NCI-H1417 treated with DMSO at 0.1 percent for 48 hours (cell line): ENCODE measurements around the gene SETDB1.

ENCODE experiments used
- DNase-seq: peaks from one replicate; lab custom pipeline; 2025; lab: John Stamatoyannopoulos, UW

SETDB1 gene

GRCh38 chr1:150931773-150932172, 5.6 kb downstream of the SETDB1 start:
- DNase-seq, result no peak

GRCh38 chr1:150944856-150945255, 18.7 kb downstream of the SETDB1 start:
- no peak for DNase-seq

DNA sequence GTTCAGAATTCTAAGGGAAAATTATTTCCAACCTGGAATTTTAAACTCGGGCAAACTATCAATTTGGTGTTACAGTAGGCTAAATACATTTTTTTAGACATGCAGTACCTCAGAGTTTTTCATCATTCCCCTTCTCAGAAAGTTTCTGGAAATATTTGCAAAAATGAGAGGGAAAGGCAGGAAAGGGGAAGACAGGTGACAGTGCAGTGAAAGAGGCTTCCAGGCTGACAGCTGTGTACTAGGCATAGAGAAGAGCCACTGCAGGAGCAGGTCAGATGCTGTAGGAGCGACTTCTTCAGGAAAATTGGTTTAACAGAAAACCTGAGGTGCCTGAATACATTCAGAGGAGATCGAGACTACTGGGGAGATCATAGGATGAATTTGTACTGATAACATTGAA, 28.5 kb downstream of the SETDB1 start:
- DNase-seq, result no peak

- DNase-seq, result no peak
Observed at GRCh38 chr1:150955280-150955679, 29.1 kb downstream of the SETDB1 start.

DNA sequence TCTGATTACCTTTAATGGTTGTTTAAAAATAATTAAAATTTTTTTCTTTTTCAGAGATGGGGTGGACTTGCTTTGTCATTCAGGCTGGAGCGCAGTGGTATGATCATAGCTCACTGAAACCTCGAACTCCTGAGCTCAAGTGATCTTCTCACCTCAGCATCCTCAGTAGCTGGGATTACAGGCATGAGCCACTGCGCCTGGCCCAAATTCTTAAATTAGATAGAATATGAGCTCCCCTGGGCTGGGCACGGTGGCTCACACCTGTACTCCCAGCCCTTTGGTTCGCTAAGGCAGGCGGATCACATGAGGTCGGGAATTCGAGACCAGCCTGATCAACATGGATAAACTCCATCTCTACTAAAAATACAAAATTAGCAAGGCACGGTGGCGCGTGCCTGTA, 31.5 kb downstream of the SETDB1 start:
- no peak for DNase-seq

- DNase-seq, result no peak
Observed at GRCh38 chr1:150960646-150961045, 34.5 kb downstream of the SETDB1 start.

DNA sequence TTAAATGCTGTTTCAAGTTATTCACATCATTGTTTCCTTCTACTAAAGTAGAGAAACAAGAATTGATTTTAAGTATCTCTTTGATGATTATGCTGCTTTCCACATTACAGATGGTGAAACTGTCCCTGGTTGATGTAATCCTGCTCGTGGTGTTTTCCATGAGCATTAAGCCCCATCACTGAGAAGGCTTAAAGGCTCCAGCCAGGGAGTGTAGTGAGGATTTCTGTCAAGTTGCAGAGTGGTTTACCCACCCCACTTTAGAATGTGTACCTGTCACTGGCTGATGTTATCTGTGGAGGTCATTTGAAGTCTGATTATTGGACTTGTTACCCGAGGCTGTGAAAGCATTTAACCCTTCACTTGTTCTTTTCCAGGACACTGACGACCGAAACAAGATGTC, 35.6 kb downstream of the SETDB1 start:
- DNase-seq, result no peak

DNA sequence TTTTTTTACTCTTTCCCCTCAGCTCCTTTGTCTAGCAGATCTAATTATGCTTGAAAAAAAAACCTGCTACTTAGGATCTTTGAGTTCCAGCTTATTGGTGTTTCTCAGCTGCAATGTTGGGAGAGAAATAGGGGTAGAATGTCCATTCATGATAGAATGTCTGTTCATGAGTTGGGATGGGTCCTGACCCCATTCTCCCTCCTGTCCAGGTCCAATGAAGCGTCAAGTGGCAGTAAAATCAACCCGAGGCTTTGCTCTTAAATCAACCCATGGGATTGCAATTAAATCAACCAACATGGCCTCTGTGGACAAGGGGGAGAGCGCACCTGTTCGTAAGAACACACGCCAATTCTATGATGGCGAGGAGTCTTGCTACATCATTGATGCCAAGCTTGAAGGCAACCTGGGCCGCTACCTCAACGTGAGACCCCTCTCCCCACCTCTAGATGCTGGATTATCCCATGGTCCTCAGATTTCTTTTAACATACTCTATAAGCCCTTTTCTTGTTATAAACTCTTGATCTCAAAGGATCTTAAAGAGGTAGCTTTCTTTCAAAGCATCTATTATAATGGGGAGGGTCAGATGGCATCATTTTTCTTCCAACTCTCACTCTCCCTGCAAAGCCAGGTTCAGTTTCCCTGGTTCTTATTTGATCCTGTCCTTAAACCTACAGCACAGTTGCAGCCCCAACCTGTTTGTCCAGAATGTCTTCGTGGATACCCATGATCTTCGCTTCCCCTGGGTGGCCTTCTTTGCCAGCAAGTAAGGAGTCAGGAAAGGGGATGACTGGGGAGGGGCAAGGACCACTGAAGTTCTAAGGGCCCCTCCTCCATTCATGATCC, 37.4 kb downstream of the SETDB1 start:
- DNase-seq, result no peak

- no peak for DNase-seq
Observed at GRCh38 chr1:150964164-150964489, 38.0 kb downstream of the SETDB1 start.

- no peak for DNase-seq
Observed at GRCh38 chr1:150965605-150966004, 39.4 kb downstream of the SETDB1 start.

GRCh38 chr1:150966011-150966410, 39.8 kb downstream of the SETDB1 start:
- no peak for DNase-seq

DNA sequence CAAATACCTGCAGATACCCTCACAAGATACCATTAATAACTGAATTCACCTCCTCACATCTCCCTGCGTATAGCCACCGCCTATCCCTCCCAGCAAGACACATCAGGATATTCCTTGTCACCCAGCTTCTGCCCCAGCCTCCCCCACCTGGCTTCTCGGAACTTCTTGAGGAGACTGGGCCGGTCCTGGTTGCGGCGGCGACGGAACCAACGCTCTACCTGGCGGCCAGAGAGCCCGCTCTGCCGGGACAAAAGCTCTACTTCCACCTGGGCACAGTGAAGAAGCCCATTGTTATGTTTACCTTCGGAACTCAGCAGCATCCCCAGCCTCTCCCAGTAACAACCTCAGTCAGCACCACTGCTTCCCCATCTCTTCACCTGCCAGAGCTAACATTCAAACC, 41.8 kb downstream of the SETDB1 start:
- DNase-seq, result no peak

- no peak for DNase-seq
Observed at GRCh38 chr1:150968491-150968890, 42.3 kb downstream of the SETDB1 start.

- DNase-seq, result no peak
Observed at GRCh38 chr1:150969626-150970025, 43.5 kb downstream of the SETDB1 start.

GRCh38 chr1:150970808-150971582, 44.8 kb downstream of the SETDB1 start:
- DNase-seq, result no peak

DNA sequence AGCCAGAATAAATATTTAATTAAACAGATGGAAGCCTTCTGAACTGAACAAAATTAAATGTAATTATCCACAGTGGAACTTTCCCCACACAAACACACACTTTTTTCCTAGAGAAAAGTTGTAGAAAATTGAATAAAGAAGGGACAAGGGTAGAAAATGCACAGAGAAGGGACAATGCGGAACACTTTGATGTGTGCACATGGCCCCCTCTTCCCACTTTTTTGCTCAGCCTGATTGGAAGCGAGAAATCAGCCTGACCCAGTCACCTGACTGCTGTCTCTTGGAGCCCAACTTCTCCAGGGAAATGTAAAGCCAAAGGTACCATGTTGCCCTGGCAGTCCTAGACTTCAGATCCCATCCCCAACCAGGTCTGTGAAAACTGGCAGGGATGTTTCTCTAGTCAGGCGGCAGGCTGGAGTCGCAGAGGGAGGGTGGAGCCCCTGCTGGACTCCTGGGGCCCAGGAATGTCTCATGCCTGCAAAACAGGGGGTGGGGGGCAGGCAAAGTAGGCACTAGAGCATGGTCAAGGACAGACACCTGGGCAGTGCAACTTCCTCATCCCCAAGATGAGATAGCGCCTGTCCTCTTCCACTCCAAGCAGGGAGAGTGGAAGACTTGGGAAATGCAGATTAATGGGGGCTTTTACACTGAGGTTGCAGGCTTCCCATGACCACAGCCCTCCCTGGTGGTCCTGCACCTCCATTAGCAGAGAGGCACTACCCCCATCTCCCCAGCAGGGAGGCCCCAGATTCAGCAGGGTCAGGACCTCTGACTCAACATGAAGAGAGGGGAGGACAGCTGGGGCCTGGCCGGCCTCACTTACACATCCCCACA, 45.6 kb downstream of the SETDB1 start:
- DNase-seq, result no peak

DNA sequence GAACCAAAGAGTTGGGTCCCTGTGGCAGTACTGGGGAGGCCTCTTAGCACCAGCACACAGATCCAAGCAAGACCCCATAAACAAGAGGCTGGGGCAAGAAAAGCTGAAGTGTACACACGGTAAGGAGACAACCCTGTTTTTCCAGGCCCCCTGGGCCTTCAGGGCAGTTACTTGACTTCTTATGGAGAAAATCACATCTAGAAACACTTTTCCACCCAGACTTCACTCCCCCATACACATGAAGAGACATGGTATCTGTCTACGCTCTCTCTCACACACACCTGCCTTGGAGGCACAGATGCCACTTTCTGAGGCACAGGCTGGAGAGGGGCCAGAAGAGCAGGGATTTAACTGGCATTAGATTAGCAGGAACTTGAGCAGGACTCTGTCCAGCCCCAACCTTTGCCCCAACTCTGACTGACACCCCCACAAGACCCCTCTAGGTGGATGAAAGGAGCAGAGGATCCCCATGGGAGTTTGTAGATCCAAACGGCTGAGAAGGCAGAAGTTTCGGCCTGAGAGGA, 46.3 kb downstream of the SETDB1 start:
- no peak for DNase-seq

- no peak for DNase-seq
Observed at GRCh38 chr1:150973258-150973835, 47.2 kb downstream of the SETDB1 start.

GRCh38 chr1:150973836-150974579, 47.8 kb downstream of the SETDB1 start:
- no peak for DNase-seq

DNA sequence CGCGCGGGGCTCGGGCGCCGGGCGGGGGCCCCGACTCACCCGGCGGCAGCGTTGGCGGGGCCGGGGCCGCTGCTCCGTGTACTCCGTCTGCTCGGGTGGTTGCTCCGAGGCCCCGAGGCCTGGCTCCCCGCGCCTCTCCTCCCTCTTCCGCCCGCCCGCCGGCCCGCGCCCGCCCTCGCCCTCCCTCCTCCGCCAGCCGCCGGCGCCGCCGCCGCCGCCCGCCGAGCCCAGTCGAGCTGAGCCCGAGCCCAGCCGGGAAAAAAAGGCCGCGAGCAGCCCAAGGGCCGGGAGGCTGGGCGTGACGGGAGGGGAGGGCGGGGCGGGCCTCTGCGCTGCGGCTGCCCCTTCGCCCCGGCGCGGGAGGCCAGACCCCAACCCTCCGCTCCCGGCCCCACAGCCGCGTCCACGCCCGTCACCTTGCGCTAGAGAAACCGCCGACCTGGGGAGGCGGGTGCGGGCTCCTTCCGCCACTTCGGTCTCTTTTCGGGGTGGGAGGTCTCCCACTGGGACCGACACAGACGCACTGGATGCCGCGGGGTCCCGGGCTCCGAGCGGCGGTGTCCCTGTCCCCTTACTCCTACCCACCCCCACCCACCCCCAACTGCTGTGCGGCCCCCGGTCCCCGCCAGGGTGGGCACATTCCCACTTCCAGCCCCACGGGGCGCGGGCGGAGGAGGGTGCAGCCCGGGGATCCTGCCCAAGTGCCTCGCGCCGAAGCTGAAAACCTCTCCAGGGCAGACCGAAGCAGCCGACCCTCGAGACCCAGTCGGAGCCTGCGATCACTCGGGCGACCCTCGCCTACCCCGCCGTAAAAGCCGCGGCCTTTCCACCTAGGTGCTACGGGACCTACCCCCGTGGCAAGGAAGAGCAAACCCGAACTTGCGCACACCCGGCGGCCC, 48.7 kb downstream of the SETDB1 start, which contains the start of gene CERS2:
TSS of gene CERS2 (minus strand) at position 256 of the 899 bp plus-strand sequence. CDS start 5,745 bp downstream, outside the sequence.
- DNase-seq, result no peak
